ENCODE data around the gene MMD2.

- TF ChIP-seq, protein P1, sequence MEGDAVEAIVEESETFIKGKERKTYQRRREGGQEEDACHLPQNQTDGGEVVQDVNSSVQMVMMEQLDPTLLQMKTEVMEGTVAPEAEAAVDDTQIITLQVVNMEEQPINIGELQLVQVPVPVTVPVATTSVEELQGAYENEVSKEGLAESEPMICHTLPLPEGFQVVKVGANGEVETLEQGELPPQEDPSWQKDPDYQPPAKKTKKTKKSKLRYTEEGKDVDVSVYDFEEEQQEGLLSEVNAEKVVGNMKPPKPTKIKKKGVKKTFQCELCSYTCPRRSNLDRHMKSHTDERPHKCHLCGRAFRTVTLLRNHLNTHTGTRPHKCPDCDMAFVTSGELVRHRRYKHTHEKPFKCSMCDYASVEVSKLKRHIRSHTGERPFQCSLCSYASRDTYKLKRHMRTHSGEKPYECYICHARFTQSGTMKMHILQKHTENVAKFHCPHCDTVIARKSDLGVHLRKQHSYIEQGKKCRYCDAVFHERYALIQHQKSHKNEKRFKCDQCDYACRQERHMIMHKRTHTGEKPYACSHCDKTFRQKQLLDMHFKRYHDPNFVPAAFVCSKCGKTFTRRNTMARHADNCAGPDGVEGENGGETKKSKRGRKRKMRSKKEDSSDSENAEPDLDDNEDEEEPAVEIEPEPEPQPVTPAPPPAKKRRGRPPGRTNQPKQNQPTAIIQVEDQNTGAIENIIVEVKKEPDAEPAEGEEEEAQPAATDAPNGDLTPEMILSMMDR (IDR thresholded peaks at IDR 0.05): no peak
- TF ChIP-seq EZH2 (IDR thresholded peaks at IDR 0.05; ENCODE audit: borderline replicate concordance, insufficient read depth, low read depth, low read length, poor library complexity, severe bottlenecking): no peak
Observed at GRCh38 chr7:4951903-4952636, 6.9 kb downstream of the MMD2 start.

All from B cell (primary cell).